GM20000 (cell line): ENCODE data around the gene OGDHL.

Source experiments
- DNase-seq: peaks from one replicate; pipeline ENCODE4 v3.0.0; 2012; ENCODE audit warnings: low spot score
- CTCF ChIP-seq: IDR thresholded peaks from 2 replicates; pipeline ENCODE4 v1.5.1; 2012; ENCODE audit warnings: mild to moderate bottlenecking, control low read depth; ENCODE audit errors: extremely low read depth, missing control alignments

OGDHL gene

GRCh38 chr10:49749144-49749543, 13.0 kb downstream of the OGDHL start:
- TF ChIP-seq CTCF: no peak
- no peak for DNase-seq

GRCh38 chr10:49748006-49748405, 14.1 kb downstream of the OGDHL start:
- TF ChIP-seq CTCF: no peak
- DNase-seq: no peak

- DNase-seq: no peak
- TF ChIP-seq CTCF: no peak
Observed at GRCh38 chr10:49747303-49747646, 14.8 kb downstream of the OGDHL start.

DNA sequence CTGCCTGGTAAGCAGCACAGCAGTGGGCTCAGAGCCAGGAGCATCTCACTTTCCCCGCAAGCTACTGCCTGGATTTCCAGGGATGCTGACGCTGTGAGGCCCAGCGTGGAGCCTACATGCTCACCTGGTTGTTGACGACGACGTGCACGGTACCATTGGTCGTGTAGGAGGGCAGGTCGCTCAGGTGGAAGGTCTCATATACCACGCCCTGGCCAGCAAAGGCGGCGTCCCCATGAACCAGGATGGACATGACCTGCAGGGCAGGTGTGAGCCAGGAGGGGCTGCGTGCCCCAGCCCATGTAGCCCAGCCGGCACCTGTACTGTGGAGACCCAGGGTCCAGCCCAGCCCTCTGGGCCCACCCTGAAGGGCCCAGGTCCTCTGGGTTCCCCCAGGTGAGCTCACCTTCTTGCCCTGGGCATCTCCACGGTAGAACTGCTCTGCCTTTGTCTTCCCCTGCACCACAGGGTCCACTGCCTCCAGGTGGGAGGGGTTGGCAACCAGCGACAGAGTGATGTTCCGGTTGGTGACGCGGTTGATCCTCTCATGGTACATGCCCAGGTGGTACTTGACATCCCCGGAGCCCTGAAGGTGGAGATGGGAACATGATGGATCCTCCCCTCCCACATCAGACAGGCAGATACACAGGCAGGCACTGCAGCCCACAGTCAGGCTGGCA, 15.4 kb downstream of the OGDHL start:
- no peak for DNase-seq
- TF ChIP-seq CTCF: no peak

DNA sequence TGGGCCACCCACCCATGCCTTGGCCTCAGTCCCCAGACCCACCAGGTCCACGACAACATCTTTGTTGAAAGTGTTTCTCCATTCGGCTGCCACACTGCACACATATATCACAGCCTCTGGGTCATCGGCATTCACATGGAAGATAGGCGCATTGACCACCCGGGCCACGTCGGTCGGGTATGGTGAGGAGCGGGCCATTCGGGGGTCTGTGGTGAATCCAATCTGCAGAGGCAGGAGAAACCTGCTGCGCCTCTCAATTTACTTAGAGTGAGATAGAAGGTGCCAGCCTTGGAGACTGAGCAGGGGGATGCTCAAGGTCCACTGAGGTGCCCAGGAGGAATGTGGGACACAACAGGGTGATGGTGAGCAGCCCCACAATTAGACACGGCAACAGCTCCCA, 16.4 kb downstream of the OGDHL start:
- no peak for TF ChIP-seq CTCF
- no peak for DNase-seq

DNA sequence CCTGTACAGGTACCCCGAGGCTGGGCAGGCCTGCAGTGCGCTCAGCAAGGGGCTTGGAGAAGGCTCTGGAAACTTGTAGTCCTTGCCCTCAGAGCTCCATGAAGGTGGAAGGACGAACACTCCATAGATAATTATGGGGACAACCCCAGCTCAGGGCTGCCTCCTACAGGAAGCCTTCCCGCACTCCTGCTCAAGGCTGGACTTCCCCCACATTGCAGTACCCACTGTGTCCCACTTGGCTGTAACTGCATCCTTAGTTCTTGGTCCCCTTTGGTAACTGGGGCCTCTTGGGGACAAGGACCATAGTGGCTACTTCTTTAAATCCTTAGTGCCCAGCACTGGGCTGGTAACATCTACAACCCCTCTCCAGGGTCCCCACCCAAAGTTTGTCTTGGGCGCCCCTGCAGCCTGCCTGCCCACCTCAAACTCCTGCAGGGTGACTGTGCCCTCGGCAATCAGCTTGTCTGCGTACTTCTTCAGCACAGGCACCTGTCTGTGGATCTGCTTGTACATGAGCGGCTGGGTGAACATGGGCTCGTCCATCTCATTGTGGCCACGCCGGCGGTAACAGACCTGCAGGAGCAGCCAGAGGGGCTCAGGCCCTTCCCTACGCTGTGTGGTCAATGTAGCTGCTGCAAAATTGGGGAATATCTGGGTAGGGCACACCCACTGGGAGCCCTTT, 17.1 kb downstream of the OGDHL start:
- DNase-seq: no peak
- no peak for TF ChIP-seq CTCF

GRCh38 chr10:49744091-49744685, 17.9 kb downstream of the OGDHL start:
- TF ChIP-seq CTCF: no peak

More at GRCh38 chr10:49744091-49744685, 17.9 kb downstream of the OGDHL start:
- no peak for DNase-seq
